Measurements from ENCODE around the gene METTL26.

DNA sequence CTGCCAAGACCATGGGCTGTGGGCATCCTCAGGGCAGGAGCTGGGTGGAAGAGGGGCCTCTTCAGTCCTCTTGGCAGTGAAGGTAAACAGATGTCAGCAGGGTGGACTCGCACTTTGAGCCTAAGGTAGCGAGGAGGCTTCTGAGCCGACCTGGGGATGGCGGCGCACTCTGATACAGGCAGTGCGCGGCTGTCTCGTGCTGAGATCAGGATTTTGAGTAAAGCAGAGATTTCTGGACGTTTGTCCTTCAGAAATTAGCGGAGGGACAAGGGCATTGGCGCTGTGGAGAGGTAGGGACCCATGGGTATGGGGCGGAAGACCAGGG, 39.4 kb downstream of the METTL26 start:
- no peak for TF ChIP-seq HNRNPK (IDR thresholded peaks at IDR 0.05; ENCODE audit: low read depth, low read length, poor library complexity, severe bottlenecking)
- TF ChIP-seq PHF8 (IDR thresholded peaks at IDR 0.05; ENCODE audit: borderline replicate concordance, low read length): no peak
- no peak for TF ChIP-seq ZNF121 (CRISPR knock-in tag; conservative IDR thresholded peaks at IDR 0.05)
- no peak for TF ChIP-seq RBM39 (optimal IDR thresholded peaks at IDR 0.05; ENCODE audit: low read depth, low read length)
- no peak for TF ChIP-seq JUN (IDR thresholded peaks at IDR 0.05; ENCODE audit: borderline replicate concordance, low read depth, low read length)
- no peak for TF ChIP-seq JUN (CRISPR knock-in tag; IDR thresholded peaks at IDR 0.05; ENCODE audit: borderline replicate concordance)
- TF ChIP-seq, protein P1, sequence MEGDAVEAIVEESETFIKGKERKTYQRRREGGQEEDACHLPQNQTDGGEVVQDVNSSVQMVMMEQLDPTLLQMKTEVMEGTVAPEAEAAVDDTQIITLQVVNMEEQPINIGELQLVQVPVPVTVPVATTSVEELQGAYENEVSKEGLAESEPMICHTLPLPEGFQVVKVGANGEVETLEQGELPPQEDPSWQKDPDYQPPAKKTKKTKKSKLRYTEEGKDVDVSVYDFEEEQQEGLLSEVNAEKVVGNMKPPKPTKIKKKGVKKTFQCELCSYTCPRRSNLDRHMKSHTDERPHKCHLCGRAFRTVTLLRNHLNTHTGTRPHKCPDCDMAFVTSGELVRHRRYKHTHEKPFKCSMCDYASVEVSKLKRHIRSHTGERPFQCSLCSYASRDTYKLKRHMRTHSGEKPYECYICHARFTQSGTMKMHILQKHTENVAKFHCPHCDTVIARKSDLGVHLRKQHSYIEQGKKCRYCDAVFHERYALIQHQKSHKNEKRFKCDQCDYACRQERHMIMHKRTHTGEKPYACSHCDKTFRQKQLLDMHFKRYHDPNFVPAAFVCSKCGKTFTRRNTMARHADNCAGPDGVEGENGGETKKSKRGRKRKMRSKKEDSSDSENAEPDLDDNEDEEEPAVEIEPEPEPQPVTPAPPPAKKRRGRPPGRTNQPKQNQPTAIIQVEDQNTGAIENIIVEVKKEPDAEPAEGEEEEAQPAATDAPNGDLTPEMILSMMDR (IDR thresholded peaks at IDR 0.05 in 2 of 3, conservative IDR thresholded peaks at IDR 0.05 in 1 of 3; ENCODE audit: insufficient read depth in 2 of 3, low read depth in 1 of 3, low read length in 3 of 3): no peak
